Upper lobe of left lung (tissue), 4 donors: ENCODE measurements around the gene FRMD3.

Experiments
- EP300 ChIP-seq, 4 donors: sonication (generic); formaldehyde crosslinking; IDR thresholded peaks; one replicate each; pipeline ENCODE4 v1.5.1; 2017; ENCODE audit warnings: antibody characterized with exemption in 4 of 4, control low read depth in 2 of 4
- POLR2A ChIP-seq, 4 donors: fragments of 450-650 bp; IDR thresholded peaks; one replicate each; pipeline ENCODE4 v1.5.1; 2016 to 2017; ENCODE audit warnings: antibody characterized with exemption in 4 of 4, mild to moderate bottlenecking in 2 of 4
- POLR2AphosphoS5 ChIP-seq, 2 donors: sonication (generic); formaldehyde crosslinking; IDR thresholded peaks; one replicate each; pipeline ENCODE4 v1.5.1; 2017; ENCODE audit warnings: antibody characterized with exemption in 2 of 2
- TF ChIP-seq, protein P1 (sequence below), 6 experiments: fragments of 450-650 bp in 4 of 6; fragments of 200-600 bp in 2 of 6; sonication (generic) in 2 of 6; IDR thresholded peaks; one replicate each; pipeline ENCODE4 v1.5.1; 2016 to 2019; ENCODE audit warnings: antibody characterized with exemption in 6 of 6

GRCh38 chr9:83406921-83407320 lies 131.3 kb downstream of the FRMD3 start:
- TF ChIP-seq, protein P1, sequence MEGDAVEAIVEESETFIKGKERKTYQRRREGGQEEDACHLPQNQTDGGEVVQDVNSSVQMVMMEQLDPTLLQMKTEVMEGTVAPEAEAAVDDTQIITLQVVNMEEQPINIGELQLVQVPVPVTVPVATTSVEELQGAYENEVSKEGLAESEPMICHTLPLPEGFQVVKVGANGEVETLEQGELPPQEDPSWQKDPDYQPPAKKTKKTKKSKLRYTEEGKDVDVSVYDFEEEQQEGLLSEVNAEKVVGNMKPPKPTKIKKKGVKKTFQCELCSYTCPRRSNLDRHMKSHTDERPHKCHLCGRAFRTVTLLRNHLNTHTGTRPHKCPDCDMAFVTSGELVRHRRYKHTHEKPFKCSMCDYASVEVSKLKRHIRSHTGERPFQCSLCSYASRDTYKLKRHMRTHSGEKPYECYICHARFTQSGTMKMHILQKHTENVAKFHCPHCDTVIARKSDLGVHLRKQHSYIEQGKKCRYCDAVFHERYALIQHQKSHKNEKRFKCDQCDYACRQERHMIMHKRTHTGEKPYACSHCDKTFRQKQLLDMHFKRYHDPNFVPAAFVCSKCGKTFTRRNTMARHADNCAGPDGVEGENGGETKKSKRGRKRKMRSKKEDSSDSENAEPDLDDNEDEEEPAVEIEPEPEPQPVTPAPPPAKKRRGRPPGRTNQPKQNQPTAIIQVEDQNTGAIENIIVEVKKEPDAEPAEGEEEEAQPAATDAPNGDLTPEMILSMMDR (IDR thresholded peaks at IDR 0.05) = no peak
- no peak for TF ChIP-seq POLR2AphosphoS5 (IDR thresholded peaks at IDR 0.05)
- TF ChIP-seq POLR2A (IDR thresholded peaks at IDR 0.05) = no peak
- no peak for TF ChIP-seq EP300 (IDR thresholded peaks at IDR 0.05)
